GM18511 (cell line): Measurements from ENCODE around the gene MPPED1.

ENCODE experiments used
- ATAC-seq: cut with Tn5 transposase; IDR thresholded peaks from one replicate; pipeline ENCODE4 v1.9.1; 2021; ENCODE audit warnings: mild to moderate bottlenecking, moderate library complexity; ENCODE audit not compliant: unreplicated experiment

Gene MPPED1

DNA sequence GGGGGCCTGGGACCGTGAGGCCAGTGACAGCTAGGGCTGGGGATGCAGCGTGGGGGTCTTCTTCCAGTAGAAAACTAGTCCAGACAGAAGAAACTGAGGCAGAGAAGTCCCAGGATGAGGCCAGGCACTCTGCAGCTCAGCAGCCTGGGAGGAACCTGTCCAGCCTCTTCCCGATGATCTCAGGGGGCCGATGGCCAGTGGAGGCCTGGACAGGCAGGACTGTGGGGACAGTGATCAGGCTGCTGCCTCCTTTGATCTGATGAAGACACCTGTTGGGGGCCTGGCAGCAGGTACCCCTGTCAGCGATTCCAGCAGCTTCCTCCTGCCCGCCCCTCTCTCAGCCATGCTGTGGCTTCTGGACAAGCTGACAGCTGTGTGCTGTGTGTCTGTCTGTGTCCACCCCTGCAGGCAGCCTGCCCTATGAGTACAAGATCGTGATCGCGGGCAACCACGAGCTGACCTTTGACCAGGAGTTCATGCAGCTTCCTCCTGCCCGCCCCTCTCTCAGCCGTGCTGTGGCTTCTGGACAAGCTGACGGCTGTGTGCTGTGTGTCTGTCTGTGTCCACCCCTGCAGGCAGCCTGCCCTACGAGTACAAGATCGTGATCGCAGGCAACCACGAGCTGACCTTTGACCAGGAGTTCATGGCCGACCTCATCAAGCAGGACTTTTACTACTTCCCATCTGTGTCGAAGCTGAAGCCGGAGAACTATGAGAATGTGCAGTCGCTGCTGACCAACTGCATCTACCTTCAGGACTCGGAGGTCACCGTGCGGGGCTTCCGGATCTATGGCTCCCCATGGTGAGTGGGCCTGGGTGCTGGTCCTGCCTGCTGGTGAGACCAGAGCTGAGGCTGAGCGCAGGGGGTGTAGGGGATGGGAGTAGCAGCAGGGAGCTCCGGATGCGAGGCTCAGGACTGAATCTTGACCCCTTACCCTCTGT is 62.6 kb downstream of the MPPED1 start:
- no peak for ATAC-seq

- no peak for ATAC-seq
Observed at GRCh38 chr22:43475549-43476076, 63.8 kb downstream of the MPPED1 start.

- no peak for ATAC-seq
Observed at GRCh38 chr22:43476341-43476740, 64.5 kb downstream of the MPPED1 start.

DNA sequence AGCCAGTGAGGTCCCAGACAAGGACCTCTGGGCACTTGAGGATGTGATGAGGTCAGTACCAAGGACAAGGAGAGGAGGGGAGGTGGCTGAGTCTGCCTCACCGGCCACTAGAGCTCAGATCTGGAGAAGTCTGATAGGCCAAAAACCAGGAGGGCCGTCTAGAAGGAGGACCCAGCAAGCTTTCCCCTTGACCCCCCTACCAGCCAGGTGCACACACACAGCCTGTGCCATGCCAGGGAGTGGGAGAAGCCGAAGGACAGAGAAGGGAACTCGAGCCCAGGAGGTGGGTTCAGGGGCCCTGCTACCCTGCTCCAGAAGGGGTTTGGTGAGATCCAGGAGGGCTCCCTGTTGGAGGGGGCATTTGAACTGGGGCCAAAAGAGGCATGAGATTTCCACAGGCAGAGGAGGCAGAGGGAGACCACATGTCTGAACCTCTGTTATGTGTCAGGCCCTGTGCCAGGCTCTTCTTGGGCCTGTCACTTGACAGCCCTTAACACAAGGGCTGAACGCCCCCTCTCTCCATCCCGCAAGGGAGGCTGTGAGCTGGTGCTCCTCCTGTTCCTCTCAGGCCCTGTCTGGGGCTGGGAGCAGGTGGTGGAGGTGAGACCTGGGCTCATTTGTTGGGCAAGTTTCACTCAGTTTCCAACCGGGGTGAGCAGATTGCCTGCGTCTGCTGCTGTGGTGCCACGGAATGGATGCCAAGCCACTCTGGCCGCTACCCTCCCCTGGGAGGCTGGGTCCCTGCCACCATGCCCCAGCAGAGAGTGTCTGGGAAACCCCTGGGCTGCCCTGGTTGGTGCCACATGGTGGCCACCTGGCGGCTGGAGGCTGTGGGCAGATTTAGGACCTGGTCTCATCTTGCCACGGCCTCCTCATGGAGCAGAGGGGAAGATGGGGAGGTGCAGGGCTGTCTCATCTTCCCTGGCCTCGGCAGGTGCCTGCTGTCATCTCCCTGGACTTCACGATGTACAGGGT is 65.2 kb downstream of the MPPED1 start:
- ATAC-seq, result no peak

- no peak for ATAC-seq
Observed at GRCh38 chr22:43477966-43478365, 66.2 kb downstream of the MPPED1 start.

DNA sequence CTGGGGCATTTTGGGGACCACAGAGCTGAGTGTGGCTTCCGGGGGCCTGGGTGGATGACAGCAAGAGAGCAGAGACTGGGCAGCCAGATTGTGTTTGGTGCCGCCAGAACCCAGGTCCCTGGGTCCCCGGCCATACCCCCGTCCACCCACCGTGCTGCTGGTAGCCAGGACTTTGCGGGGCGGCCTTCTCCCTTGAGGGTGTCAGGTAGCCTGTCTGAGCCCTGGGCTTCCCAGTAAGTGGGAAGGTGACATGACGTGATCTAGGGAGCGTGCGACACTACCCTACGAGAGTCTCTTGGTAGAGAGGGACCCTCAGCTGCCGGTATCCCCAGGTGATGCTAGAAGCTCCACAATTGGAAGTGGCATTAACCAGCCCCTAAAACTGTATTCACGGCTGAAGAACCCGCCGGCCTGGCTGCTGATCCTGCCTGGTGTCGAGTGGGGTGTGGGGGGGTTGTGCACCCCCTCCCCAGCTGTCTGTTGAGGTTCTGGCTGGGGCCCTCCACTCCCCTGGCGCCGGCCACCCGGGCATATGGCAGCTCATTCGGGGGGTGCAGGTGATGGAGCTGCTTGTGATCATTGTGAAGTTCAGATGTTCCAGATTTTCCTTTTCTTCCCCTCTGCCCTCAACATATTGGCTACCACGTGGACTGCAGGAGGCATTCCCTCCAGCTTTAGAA is 66.9 kb downstream of the MPPED1 start:
- no peak for ATAC-seq

DNA sequence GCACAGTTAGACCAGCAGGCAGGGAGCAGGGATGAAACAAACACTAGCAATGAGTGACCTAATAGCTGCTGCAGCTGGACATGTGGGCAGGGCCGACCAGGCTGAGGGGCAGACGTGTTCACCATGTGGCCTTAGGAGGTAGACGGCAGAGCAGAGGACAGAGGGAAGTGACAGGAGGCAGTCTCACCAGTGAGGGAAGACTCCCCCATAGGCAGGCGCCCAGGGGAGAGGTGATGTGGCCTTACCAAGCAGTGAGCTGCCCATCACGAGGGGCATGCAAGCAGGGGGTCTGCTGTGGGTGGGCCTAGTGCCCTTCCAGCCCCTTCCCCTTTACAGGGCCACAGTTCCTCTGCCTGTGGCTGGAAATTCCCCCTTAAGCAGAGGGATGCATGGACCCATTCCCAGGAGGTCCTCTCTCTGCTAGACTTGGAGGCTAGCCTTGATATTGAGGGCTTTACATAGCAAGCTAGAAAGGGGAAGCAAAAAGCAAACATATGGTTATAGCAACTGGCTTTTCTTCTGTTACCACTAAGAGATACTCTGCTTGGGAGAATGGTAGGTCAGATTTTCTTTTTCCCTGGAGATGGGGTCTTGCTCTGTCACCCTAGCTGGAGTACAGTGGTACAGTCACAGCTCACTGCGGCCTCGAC is 67.6 kb downstream of the MPPED1 start:
- ATAC-seq, result no peak

GRCh38 chr22:43479962-43480361 is 68.1 kb downstream of the MPPED1 start:
- no peak for ATAC-seq

DNA sequence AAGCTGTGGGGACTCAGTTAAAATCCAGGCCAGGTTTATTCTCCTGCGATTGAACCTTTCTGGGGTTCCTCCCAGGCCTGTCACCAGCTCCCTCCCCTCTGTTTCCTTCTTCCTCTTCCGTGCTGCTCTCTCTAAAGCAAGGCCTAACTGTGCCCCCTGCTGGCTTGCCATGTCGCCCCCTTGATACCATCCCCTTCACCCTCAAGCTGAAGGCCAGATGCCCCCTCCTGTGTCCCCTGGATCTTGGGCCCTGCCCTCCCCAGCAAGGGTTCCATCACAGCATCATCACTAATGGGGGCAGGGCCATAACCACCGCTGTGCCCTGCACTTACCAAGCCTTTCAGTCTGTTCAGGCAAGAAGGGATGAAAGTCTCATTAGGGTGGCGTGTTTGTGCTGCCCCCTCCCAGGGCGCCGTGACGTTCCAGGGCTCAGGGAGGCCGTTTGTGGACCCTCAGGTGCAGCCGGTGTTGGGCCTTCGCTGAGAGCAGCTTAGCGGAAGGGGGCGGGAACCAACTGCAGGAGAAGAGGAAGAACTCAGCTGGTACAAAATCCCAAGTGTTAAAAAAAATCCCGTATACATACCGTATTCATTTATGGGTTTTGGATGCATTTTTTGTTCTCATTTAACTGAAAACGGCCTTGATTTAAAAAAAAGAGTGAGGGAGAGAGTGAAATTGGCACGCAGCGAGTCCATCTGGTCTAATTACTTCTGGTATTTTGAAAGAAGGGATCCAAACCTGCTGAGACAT is 69.9 kb downstream of the MPPED1 start:
- ATAC-seq, result no peak

- ATAC-seq, result no peak
Observed at GRCh38 chr22:43482318-43482625, 70.5 kb downstream of the MPPED1 start.

DNA sequence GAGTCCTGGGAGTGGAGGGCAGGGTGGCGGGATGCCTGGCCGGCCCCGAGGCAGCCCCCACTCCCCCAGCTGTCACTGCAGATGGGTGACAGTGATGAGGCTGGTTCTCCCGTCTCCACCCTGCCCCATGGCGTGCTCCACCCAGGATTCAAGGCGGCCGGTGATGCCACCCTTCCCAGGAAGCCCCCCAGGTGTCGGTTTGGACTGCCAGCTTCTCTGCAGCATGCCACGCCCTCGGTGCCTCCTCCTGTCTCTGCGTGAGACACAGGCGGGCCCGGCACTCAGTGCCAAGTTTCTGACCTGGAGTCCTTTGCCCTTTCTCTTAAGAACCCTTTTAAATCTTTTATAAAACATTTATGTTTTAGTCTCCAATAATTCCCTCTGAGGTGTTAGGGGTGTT is 71.5 kb downstream of the MPPED1 start:
- ATAC-seq, result no peak

DNA sequence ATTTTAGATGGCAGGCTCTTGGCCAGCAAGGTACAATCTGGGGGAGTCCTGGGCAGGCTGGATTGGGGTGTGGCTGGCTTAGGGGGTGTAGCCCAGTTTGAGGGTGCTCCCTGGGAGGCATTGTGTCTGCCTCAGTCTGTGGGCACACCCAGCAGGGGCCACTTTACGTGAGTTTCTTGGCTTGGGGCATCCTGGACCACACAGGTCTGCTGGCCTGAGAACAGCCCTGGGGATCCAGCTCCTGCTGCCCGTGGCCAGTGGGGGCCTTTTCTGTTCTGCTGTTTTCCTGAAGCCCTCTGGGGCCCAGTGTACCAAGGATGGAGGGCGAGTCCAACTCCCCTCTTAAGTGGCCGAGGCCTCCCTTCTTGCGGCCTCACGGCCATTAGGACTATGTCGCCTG is 71.9 kb downstream of the MPPED1 start:
- no peak for ATAC-seq

DNA sequence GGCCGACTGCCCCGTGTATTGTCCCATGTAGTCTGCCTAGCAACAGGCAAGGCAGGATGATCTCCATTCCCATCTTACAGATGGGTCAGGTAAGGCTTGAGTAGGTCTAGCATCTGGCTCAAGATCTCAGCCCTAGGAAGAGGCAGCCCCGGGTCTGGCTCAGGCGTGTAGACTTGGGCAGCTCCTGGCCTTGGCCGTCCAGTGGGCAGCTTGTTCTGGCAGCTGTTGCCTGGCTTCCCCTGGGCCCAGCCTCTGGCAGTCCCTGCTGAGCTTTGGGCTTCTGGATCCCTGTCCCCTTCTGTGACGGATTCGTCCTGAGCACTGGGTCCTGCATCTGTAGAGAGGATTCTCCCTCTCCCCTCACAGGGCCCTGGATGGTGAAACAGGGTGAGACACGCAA is 72.4 kb downstream of the MPPED1 start:
- no peak for ATAC-seq

- no peak for ATAC-seq
Observed at GRCh38 chr22:43485502-43486089, 73.8 kb downstream of the MPPED1 start.

GRCh38 chr22:43487311-43488030 is 75.7 kb downstream of the MPPED1 start:
- ATAC-seq, result no peak

GRCh38 chr22:43488031-43488866 is 76.4 kb downstream of the MPPED1 start:
- no peak for ATAC-seq

DNA sequence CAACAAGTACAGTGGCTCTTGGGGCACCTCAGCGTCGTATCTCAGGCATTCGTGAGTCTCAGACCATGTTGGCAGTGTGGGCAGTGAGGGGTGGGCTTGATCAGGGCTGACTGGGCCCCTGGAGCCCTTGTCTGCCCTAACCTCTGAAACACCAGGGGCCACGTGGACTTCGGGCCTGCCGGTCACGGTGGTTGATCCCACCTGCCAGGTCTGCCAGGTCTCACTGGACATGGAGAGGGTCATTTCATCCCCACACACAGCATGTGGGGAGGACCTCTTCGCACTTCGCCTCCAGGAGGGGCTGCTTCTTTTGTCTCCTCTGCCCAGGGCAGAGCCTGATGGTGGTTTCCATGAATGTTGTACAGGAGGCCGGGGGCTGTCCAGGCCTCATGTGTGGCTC is 77.1 kb downstream of the MPPED1 start:
- no peak for ATAC-seq

GRCh38 chr22:43490311-43490710 is 78.5 kb downstream of the MPPED1 start:
- ATAC-seq, result no peak
